HG02973 (cell line): ENCODE results near the gene SDK2.
"Not testable (repeated sequence)": the region's sequence is repeated elsewhere in the genome, so short reads cannot be mapped to it uniquely, and the experiment has no call there.

ENCODE experiments used
- ATAC-seq: cut with Tn5 transposase; IDR thresholded peaks from one replicate; pipeline ENCODE4 v1.9.1; 2021; ENCODE audit warnings: moderate library complexity; ENCODE audit not compliant: unreplicated experiment

SDK2 gene

DNA sequence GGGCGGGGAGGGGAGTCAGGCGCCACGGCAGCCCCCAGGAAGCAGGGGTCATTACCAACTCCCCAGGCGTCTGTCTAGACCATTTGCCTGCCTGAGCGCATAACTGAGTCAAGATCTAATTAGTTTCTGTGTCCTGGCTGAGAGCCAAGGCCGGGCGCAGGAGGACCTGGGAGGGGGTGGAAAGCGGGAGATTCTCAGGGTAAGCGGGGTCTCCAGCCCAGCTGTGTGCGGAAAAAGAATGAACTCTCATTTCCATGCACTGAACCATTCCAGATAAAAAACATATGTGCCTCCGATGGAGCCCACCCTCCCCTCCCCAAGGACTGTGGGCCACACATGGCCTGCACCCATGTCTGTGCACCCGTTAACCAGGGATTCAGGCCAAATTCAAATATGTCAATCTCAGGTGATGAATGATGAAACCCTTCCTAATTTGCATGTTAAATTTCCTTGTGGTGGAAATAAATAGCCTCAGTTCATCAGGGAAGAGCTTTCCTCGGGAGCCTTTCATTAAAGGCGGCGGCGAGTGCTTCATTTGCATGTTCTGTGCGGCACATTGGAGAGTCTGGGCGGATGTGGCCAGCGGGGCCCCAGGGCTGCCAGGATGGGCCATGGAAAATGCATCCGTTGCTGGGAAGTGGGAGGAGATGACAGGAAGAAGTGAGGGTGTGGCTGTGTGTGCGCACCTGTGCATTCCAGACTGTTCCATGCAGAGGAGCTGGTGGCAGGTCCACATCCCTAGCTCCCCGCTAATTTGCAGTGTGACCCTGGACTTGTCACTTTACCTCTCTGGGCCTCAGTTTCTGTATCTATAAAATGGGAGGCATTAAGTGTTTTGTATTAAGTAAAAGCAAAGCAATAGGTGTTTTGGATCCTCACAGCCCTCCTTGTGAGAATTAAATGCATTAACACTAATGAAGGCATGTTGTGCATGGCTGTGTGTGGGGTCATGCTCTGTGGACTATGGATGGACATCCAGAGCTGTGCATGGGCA, 151.1 kb downstream of the SDK2 start:
- no peak for ATAC-seq

DNA sequence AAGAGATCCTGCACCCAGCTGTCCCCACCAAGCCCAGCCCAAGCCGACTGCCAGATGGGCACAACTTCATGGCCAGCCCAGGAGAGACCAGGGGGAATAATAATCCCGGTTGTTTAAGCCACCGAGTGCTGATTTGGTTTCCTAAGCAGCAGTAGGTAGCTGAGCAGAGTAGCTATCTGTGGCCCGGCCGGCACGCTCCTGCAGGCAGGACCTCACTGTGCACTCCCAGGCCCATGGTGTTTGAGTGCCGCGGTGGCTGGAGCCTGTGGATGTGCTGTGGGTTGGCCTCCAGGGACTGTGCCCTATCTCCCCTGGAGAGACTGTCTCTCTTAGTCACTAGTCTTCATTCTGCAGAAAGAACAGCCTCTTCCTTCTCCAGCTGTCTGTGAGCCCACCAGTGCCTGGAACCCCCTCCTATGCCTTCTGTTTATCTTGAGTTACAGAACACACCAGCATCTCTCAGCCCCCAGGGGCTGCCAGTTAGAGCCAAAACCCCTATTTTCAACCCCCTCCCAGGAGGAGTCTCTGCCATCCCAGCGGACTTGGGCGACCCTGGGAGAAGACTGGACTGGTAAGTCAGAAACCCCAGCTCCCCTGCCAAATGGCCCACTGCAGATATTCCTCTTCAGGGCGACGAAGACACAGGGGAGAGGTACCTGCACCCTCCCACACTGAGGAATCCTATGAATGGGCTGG, 152.0 kb downstream of the SDK2 start:
- ATAC-seq: no peak

DNA sequence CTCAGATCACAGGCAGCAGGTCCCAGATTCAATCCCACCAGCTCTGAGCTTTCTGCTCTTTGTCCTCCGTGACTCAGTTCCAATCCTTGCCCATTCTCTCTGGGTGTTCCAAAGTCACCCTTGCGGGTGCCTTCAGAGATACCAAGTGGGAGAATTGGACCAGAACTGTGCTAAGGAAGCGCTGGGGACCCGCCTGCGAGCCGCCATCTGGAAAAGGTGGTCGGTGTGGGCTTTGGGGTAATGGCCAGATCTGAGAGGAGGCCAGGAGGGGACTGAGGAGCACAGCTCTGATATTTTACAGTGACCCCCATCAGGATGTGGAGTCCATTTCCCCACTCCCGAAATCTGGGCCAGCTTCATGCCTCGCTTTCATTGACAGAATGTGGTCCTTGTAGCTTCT, 152.6 kb downstream of the SDK2 start:
- no peak for ATAC-seq

DNA sequence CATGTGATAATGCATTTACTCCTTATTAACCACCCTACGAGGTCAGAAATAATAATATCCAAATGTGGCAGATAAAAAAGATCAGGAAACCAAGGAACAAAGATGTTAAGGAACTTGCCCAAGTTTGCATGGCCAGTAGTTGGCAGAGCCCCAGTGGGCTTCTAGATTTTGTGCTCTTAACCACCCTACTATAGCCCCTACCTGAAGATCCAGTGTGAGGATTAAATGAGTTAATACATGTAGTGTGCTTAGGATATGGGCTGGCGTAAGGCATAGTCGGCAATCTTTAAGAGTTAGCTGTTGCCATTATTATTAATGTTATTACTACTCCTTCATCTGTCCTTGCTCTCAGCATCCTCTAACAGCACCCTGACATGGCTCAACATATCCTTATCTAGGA, 153.4 kb downstream of the SDK2 start:
- no peak for ATAC-seq

DNA sequence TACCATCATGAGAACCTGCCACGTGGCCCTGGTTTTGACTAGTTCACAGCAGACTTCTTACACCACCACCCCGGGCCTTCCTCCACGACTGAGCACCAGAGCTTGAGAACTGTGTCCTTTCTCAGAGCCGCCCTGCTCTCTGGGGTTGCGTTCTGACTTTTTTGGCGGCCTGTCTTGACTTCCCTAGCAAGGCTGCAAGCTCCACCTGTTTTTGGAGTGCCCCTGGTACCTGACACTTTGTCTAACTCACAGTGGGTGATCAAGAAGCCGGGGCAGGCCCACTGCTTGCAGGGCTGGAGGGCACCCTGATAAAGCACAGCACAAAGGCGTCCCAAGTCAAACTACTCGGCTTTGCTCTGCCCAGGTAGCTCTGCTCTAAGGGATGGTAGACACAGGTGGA, 154.3 kb downstream of the SDK2 start:
- ATAC-seq: no peak

DNA sequence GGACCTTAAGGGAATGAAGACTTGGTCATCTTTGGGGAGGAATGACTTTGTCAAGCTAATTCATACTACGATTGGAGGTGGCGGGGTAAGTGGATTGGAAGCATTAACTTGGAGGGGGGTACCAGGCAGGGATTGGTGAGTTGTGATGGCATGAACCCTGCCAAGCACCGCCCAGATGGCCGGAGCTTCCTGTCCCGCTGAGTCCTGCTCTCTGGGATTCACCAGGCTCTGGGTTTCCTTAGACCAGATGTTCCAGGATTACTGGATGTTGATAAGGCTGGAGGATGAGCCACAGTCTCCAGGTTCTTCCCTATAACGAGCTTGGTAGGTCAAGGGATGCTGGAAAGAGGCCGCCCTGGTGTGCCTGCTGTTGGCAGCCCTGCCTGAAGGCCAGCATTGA, 154.9 kb downstream of the SDK2 start:
- no peak for ATAC-seq

DNA sequence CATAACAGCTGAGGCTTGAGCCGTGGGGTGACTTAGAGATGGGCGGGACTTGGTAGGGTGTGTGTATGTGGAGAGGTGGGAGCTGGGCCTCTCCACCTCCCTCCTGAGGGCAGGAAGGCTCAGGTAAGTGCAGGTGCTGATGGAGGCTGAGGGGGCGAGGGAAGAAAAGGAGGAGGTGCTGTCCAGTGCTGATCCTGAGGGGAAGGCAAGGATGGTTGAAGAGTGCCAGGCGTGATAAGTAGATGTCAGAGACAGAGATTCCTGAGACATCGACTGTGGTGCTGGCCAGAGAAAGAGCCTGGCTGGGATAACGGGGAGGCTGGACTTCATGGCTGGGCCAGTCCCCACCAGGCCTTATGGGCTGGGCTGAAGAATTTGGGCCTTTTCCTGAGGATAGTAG, 159.1 kb downstream of the SDK2 start:
- ATAC-seq: no peak

DNA sequence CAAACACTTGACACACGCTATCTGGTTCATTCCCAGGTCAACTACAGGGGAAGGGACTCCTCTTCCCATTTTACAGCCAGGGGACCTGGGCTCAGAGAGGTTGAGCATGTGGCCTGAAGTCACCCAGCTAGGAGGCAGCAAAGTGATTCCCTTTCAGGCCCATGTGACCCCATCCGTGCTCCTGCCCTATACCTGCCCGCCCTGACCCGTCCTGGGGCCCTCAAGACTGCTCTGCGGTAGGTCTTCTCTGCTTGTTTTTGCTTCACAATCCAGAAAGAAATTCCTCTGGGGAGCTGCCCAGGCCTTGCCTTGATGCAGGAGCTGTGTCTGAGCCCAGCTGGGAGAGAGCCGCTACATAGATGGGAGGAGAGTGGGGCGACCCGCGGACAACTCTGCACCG, 161.4 kb downstream of the SDK2 start:
- no peak for ATAC-seq

DNA sequence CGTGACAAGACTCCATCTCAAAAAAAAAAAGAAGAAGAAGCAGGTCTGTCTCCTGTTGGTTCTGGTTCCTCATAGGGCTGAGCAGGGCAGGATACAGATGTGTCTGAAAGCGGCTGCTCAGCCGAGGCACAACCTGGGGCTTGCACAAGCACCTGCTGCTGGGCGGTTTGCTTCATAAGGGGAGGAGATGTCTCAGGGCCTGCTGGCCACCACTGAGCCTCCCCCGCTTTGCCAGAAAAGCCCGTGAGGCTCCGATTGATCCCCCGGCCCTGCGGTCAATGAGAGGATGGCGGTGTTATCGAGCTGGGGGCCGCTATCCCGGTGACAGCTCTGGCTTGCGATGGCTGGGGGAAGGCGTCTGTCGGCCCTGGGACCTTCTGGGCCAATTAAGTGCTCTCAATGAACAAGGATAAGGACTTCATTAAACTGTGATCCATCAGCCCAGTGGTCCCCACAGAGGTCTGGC, 162.0 kb downstream of the SDK2 start:
- ATAC-seq: no peak

DNA sequence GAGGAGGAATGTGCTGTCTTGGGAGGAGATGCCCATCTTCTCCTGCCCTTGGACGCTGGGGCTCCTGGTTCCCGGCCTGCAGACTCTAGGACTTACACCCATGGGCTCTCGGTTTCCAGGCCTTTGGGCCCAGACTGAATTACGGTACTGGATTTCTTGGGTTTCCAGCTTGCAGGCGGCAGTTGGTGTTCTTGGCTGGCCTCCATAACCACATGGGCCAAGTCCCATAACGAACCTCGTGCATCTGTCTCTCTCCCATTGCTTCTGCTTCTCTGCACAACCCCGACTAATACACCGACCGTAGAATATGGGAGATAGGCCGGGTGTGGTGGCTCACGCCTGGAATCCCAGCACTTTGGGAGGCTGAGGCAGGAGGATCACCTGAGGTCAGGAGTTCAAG, 162.6 kb downstream of the SDK2 start:
- no peak for ATAC-seq

DNA sequence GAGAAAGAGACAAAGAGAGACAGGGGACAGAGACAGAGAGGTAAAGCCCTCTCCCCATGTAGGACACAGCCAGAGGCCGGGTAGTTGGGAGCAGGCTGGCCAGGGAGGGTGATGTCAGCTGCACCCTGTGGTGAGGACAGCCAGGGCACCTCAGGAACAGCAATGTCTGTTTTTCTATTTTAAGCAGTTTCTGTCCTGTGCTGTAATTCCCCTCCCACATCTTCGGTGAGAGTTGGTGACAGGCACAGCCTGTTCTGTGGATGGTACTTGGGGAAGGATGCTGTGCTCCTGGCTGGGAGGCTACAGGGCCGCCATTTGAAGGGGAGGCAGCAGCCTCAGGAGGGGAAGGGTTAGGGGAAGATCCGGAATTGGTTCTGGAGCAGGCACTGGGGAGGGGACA, 163.5 kb downstream of the SDK2 start:
- ATAC-seq: no peak

DNA sequence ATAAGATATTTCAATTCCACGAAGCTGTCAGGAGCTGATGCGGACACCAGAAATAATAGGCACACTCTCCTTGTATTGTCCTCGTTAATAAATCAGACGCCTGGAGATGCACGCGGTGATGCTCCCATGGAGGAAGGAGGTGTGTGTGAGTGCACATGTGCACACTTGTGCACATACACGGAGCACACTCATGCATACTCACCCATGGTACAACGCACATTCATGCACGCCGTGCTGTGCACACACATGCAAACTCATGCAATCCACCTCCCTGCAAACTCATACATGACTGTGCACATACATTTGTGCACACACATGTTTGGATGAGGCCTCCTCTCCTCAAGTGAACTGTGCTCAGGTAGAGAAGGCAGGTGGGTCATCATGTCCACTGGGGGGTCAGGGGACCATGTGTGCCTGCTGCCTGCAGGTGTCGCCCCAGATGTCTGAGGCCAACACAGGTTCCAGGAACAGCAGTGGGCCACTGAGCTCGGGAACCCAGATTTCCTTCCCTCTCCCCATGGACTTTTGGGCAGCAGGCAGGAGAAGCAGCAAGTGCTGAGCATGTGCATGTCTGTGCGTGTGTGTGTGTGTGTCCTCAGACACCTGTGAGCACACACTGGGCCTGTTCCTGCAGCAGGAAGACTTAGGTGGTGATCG, 165.3 kb downstream of the SDK2 start:
- no peak for ATAC-seq

DNA sequence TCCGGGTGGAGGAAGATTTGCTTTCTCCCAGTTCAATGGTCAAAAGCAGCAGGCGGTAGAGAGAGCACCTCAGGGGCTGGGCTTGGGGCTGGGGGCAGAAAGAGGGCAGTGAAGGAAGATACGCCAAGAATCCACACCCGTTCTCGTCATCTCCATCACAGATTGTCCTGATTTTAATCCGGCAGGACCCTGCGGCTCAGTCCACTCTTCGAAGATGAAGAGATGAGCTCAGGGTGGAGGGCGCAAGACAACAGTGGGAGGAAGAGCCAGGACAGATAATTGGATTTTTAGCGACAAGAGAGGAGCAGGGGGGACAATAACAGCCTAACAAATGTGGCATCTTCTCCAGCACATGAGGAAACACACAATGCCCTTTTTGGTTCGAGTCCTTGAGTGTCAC, 165.9 kb downstream of the SDK2 start:
- no peak for ATAC-seq

DNA sequence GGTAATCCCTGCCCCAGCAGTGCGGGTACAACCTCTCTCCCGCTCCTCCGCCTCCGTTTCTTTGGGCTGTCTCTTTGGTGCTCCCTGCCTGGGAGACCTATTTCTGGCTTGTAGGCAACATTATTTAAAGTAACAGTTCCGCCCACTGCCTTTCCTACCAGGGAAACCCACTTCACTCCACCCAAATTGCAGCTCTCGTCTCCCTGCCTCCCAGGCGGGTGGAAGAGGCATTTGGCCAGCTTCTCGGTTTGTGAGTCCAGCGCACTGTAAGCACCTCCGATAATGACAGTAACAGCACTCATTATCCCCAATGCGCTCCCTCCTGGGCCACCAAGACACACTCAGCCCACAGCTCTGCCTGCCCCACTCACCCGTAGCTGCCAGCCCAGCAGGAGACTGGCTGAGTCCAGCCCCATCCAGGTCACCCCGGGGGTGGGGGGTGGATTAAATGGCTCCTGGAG, 167.3 kb downstream of the SDK2 start:
- no peak for ATAC-seq

DNA sequence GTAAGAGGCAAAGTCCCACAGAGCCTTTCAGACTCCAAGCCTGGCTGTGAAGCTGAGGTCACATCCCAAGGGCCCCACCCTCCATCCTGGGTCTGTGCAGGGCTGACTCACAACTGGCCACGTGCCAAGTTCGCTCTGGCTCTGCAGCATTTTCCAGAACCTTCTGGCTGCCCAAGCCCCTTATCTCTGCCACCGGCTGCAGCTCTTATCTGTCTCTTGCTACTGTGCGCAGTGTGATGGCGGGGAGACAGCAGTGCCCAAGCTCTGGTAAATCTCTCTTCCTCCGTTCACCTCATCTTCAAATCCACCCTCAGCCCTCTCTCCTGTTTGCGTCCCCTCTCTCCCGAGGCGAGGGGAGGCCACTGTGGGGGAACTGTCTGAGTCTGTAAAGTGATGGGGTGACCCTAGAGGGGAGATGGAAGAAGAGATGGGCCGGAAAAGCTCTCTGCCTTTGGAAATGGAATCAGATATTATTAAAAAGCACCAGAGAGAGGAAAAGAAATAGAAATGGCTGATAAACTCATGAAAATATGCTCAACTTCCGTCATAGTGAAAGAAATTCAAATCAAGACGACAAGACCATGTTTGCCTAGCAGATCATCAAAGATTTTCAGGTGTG, 169.8 kb downstream of the SDK2 start:
- ATAC-seq: no peak

DNA sequence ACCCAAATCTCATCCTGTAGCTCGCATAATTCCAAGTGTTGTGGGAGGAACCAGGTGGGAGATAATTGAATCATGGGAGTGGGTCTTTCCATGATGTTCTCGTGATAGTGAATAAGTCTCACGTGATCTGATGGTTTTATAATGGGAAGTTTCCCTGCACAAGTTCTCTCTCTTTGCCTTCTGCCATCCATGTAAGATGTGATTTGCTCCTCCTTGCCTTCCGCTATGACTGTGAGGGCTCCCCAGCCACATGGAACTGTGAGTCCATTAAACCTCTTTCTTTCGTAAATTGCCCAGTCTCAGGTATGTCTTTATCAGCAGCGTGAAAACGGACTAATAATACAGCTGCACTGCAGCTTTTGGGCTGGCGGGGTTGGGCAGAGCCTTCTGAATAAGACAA, 171.5 kb downstream of the SDK2 start:
- not testable (repeated sequence) for ATAC-seq

DNA sequence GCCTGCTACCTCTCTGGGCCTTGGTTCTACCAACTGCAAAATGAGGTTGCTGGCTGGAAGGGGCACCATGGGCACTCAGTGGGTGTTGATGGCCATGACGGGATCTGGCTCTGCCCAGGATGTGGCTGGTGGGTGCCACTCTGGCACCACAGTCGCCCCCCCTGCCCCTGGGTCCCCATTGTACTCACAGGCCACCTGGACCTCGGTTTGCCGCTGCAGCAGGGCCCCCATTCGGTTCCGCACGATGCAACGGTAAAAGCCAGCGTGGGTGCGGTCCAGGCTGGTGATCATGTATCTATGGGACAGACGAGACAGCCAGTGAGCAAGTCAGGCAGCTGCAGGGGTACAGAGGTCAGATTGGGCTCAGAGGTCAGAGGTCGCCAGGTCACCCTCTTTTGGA, 172.3 kb downstream of the SDK2 start:
- no peak for ATAC-seq

DNA sequence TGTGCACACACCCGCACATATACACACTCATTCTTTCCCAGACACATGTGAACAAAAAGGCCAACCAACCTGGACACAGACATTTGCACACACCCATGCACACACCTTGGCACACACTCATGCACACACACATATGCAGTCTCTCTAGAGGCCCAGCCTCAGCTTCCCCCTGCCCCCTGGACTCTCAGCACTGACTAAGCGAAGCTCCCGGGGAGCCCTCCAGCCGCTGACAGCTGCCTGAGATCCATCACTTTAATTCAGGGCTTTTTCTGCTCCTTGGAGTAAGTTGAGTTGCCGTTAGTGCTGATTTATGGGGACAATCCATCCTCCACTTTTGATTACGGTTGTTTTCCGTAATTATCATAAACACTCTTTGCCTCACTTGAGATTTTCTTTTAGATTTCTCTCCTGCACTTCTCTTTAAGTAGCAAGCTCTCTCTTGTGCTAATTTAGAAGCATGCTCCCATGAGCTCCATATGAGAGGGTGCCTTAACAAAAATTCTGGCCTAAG, 173.9 kb downstream of the SDK2 start:
- no peak for ATAC-seq

DNA sequence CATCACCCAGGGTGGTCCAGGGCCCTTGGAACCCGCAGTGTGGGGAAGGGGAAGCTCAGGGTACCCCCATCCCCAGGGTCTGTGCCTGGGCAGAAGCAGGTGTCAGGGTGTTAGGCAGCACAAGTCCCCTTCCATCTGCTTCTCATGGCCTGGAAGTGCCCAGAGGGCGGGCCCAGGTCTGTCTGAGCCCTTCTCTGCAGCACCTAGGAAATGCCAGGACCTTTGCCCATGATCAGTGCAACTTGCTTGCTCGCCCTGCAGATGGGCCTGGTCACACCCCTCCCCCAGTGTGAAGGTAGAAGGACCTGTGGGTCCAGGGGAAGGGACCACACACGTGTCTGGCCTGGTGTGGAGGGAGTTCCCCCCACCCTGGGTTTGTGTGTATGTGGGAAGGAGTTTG, 174.9 kb downstream of the SDK2 start:
- no peak for ATAC-seq

DNA sequence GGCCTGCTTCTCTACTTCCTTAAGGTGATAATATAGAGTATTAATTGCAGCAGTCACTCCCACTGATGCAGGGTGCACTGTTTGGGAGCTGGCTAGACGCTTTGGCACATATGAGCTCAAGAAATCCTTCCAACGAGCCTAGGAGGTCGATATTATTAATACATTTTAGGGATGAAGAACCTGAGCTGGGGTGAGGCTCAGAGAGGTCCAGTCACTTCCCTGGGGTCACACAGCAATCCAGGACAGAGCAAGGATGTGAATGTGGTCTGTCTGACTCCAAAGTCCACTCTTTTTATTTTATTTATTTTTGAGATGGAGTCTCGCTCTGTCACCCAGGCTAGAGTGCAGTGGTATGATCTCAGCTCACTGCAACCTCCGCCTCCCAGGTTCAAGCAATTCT, 176.0 kb downstream of the SDK2 start:
- ATAC-seq: no peak

DNA sequence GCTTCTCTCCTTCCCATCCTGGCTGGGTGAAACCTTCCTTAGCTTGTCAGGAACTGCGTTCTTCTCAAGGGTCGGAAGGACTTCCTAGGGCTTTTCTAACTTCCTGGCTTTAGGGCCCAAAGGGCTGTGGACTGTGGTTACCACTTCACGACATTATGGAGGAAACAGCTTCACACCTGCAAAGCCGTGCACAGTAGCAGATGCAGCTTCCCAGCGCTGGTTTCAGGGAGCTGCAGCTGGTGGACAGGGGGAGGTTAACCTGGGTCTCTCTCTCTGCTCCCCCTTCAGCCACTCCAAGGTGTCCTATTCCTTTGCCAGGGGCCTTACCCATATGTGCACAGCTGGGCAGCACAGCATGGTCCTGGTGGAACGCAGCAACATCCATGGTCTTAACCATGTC, 176.6 kb downstream of the SDK2 start:
- no peak for ATAC-seq
